GM13977 (cell line): Measurements from ENCODE around the gene HPRT1.
A peak's percentile ranks its signal among the peaks of the same experiment; 100 is the strongest.

ENCODE experiments used
- DNase-seq: peaks from one replicate; pipeline ENCODE4 v3.0.0; 2012; ENCODE audit warnings: low spot score
- in situ Hi-C: fragments of 300-500 bp; cut with MboI; formaldehyde crosslinking; loops from one replicate; pipeline ENCODE4 v1.12.0; 2022; ENCODE audit warnings: low sequenced_read_pairs, low pct_unique_long_range_greater_than_20kb, mixed read lengths, inconsistent platforms; ENCODE audit not compliant: unreplicated experiment
- TF ChIP-seq, protein P1 (sequence below): IDR thresholded peaks from 2 replicates; pipeline ENCODE4 v1.5.1; 2012; ENCODE audit warnings: mild to moderate bottlenecking, control low read depth; ENCODE audit not compliant: insufficient read depth; ENCODE audit errors: extremely low read depth, missing control alignments

The HPRT1 gene, protein sequence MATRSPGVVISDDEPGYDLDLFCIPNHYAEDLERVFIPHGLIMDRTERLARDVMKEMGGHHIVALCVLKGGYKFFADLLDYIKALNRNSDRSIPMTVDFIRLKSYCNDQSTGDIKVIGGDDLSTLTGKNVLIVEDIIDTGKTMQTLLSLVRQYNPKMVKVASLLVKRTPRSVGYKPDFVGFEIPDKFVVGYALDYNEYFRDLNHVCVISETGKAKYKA

DNA sequence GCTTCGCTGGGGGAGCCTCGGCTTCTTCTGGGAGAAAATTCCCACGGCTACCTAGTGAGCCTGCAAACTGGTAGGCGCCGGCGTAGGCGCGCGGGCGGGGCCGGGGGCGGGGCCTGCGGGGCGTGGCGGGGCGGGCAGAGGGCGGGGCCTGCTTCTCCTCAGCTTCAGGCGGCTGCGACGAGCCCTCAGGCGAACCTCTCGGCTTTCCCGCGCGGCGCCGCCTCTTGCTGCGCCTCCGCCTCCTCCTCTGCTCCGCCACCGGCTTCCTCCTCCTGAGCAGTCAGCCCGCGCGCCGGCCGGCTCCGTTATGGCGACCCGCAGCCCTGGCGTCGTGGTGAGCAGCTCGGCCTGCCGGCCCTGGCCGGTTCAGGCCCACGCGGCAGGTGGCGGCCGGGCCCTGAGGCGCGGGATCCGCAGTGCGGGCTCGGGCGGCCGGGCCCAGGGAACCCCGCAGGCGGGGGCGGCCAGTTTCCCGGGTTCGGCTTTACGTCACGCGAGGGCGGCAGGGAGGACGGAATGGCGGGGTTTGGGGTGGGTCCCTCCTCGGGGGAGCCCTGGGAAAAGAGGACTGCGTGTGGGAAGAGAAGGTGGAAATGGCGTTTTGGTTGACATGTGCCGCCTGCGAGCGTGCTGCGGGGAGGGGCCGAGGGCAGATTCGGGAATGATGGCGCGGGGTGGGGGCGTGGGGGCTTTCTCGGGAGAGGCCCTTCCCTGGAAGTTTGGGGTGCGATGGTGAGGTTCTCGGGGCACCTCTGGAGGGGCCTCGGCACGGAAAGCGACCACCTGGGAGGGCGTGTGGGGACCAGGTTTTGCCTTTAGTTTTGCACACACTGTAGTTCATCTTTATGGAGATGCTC is at the start of gene HPRT1:
Gene HPRT1, plus strand, starts transcription at position 161 of the 857 bp plus-strand sequence. Its CDS starts 147 bp downstream, at position 308.
- DNase-seq = peak; percentile 84
- in situ Hi-C loops = no loop called here
- TF ChIP-seq, protein P1, sequence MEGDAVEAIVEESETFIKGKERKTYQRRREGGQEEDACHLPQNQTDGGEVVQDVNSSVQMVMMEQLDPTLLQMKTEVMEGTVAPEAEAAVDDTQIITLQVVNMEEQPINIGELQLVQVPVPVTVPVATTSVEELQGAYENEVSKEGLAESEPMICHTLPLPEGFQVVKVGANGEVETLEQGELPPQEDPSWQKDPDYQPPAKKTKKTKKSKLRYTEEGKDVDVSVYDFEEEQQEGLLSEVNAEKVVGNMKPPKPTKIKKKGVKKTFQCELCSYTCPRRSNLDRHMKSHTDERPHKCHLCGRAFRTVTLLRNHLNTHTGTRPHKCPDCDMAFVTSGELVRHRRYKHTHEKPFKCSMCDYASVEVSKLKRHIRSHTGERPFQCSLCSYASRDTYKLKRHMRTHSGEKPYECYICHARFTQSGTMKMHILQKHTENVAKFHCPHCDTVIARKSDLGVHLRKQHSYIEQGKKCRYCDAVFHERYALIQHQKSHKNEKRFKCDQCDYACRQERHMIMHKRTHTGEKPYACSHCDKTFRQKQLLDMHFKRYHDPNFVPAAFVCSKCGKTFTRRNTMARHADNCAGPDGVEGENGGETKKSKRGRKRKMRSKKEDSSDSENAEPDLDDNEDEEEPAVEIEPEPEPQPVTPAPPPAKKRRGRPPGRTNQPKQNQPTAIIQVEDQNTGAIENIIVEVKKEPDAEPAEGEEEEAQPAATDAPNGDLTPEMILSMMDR = no peak

DNA sequence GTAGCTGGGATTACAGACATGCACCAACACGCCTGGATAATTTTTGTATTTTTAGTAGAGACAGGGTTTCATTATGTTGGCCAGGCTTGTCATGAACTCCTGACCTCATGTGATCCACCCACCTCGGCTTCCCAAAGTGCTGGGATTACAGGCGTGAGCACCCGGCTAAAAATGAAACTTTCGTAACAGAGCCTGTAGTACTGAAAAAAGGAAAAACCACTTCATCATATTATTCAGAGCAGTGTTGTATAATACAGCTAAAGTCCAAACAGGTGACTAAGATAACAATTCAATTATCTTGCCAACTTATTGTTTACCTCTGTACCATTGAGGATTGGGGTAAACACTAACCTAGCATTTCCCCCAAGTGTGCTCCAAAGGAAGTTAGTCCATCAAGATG is 43.9 kb upstream of the HPRT1 start:
- TF ChIP-seq, protein P1 = no peak
- in situ Hi-C loops = no loop called here
- no peak for DNase-seq

DNA sequence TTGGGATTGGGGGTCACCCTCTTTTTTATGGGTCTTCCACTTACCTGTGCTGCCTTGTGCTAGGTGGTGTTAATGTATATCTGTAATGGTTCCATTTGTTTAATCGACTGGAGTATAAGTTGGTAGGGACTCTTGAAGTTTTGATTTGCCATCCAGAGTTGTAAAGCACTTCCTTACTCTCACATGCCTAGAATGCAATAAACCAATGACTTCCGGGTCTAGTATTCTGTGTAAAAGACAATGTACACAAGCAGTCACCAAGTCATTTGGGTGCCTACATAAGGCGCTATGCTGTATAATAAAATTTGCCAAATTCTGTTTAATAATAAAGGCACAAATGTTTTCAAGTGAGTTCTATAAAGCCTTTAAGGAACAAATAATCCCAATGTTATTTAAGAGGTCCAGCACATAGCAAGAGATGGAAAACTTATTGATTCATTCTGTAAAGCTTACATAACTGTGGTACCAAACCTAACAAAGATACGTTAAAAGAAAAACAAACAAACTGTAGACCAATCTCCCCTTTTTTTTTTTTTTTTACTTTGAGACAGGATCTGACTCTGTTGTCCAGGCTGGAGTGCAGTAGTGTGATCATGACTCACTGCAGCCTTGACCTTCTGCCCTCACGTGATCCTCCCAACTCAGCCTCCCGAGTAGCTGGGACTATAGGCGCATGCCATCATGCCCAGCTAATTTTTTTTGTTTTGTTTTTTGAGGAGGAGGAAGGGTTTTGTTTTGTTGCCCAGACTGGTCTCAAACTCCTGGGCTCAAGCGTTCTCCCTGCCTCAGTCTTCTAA is 41.5 kb upstream of the HPRT1 start:
- DNase-seq = no peak
- TF ChIP-seq, protein P1 = no peak
- in situ Hi-C loops = no loop called here

DNA sequence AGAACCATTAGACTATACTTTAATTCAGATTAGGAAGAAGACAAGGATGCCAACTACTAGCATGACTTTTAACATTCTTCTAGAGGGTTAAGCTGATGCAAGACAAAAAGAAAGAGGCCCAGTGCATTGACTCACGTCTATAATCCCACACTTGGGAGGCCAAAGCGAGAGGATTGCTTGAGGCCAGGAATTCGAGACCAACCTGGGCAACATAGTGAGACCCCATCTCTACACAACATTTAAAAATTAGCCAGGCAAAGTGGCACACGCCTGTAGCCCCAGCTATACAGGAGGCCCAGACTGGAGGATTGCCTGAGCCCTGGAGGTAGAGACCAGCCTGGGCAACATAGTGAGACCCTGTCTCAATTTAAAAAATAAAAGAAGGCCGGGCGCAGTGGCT is 40.2 kb upstream of the HPRT1 start:
- DNase-seq = no peak
- TF ChIP-seq, protein P1 = no peak
- in situ Hi-C loops = no loop called here

DNA sequence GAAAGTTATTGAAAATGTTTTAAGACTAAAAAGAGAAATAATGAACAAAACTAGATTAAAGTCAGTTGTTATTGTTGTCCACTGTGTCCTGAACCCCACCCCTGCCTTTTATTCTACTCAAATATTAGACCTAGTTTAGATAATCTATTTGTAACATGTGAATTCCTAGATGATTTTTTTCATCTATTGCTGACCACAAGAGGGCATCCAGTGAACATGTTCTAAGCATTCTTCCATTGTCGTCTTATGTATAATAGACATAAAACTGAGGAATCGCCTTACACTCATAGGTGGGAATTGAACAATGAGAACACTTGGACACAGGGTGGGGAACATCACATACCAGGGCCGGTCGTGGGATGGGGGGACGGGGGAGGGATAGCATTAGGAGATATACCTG is 36.4 kb upstream of the HPRT1 start:
- TF ChIP-seq, protein P1 = peak; percentile 32
- in situ Hi-C loops = no loop called here
- DNase-seq = no peak

DNA sequence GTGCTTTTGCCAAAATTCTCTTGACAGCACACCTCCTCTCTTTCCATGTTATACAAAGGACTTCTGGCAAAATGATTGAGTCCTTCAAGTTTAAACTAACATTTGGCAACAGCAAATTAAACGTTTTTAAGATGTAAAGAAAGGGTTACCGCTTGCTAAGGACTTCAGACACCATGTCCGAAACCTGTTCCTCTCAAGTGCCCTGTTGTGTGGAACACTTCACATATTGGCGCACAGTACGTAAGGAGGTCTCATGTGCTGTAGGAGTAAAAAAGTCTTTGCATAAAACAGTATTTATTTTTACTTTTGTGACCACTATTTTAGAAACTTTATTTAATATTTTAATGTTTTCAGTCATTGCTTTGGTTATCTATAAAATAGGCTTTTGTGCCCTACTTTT is 33.7 kb upstream of the HPRT1 start:
- DNase-seq = no peak
- TF ChIP-seq, protein P1 = no peak
- in situ Hi-C loops = no loop called here
